H1 (cell line): ENCODE measurements around the gene AGBL4. TPM values are rescaled to one million over a fixed set of nuclear protein-coding genes. Genes with fewer than 3 reads are reported as not detected.

Experiments
- polyA plus RNA-seq, 7 experiments: library from polyadenylated mRNA; depleted of rRNA in 3 of 7; stranded (reverse) in 5 of 7; unstranded in 2 of 7; fragments of >200 nt in 5 of 7; fragments of 200-250 nt in 2 of 7; gene quantifications; 1 replicate in 5 of 7; 2 replicates in 1 of 7; 4 replicates in 1 of 7; pipeline versions ENCODE4 v1.2.1 to v1.2.3, GENCODE V29; 2011 to 2013; ENCODE audit warnings: missing spikeins in 2 of 7, mixed read lengths in 2 of 7
- total RNA-seq: library from RNA; stranded (reverse); fragmentation: NEBNext Ultra II Directional; extraction: Animal tissue kit (Norgen Biotek cat#: 25700); gene quantifications from 2 replicates; pipeline ENCODE4 v1.2.1, GENCODE V29; 2021
- TF ChIP-seq, protein P1 (sequence below): fragments of 300-600 bp; sonication (generic); IDR thresholded peaks from 2 replicates; pipeline ENCODE4 v1.7.1; 2012; ENCODE audit warnings: low read length, moderate library complexity, mild to moderate bottlenecking, inconsistent platforms; ENCODE audit not compliant: insufficient replicate concordance

The AGBL4 gene
- total and polyA plus RNA-seq, 2 of the 8 experiments (the other 6 are each of a cell fraction or from before 2014, with no cell fraction given): 0.41 to 0.45 TPM

DNA sequence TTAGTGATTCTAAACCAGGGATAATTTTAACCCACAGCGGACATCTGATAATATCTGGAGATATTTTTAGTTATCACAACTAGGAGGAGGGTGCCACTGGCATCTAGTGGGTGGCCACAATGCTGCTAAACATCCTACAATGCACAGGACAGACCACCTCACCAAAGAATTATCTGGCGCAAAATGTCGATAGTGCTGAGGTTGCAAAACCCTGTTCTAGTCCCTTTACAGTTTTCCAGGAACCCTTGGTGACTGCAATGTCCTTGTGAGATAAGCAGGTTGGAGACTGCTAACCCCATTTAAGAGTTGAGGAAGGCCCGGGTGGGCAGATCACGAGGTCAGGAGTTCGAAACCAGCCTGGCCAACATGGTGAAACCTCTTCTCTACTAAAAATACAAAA, 1083.9 kb downstream of the AGBL4 start (continued):
- TF ChIP-seq, protein P1, sequence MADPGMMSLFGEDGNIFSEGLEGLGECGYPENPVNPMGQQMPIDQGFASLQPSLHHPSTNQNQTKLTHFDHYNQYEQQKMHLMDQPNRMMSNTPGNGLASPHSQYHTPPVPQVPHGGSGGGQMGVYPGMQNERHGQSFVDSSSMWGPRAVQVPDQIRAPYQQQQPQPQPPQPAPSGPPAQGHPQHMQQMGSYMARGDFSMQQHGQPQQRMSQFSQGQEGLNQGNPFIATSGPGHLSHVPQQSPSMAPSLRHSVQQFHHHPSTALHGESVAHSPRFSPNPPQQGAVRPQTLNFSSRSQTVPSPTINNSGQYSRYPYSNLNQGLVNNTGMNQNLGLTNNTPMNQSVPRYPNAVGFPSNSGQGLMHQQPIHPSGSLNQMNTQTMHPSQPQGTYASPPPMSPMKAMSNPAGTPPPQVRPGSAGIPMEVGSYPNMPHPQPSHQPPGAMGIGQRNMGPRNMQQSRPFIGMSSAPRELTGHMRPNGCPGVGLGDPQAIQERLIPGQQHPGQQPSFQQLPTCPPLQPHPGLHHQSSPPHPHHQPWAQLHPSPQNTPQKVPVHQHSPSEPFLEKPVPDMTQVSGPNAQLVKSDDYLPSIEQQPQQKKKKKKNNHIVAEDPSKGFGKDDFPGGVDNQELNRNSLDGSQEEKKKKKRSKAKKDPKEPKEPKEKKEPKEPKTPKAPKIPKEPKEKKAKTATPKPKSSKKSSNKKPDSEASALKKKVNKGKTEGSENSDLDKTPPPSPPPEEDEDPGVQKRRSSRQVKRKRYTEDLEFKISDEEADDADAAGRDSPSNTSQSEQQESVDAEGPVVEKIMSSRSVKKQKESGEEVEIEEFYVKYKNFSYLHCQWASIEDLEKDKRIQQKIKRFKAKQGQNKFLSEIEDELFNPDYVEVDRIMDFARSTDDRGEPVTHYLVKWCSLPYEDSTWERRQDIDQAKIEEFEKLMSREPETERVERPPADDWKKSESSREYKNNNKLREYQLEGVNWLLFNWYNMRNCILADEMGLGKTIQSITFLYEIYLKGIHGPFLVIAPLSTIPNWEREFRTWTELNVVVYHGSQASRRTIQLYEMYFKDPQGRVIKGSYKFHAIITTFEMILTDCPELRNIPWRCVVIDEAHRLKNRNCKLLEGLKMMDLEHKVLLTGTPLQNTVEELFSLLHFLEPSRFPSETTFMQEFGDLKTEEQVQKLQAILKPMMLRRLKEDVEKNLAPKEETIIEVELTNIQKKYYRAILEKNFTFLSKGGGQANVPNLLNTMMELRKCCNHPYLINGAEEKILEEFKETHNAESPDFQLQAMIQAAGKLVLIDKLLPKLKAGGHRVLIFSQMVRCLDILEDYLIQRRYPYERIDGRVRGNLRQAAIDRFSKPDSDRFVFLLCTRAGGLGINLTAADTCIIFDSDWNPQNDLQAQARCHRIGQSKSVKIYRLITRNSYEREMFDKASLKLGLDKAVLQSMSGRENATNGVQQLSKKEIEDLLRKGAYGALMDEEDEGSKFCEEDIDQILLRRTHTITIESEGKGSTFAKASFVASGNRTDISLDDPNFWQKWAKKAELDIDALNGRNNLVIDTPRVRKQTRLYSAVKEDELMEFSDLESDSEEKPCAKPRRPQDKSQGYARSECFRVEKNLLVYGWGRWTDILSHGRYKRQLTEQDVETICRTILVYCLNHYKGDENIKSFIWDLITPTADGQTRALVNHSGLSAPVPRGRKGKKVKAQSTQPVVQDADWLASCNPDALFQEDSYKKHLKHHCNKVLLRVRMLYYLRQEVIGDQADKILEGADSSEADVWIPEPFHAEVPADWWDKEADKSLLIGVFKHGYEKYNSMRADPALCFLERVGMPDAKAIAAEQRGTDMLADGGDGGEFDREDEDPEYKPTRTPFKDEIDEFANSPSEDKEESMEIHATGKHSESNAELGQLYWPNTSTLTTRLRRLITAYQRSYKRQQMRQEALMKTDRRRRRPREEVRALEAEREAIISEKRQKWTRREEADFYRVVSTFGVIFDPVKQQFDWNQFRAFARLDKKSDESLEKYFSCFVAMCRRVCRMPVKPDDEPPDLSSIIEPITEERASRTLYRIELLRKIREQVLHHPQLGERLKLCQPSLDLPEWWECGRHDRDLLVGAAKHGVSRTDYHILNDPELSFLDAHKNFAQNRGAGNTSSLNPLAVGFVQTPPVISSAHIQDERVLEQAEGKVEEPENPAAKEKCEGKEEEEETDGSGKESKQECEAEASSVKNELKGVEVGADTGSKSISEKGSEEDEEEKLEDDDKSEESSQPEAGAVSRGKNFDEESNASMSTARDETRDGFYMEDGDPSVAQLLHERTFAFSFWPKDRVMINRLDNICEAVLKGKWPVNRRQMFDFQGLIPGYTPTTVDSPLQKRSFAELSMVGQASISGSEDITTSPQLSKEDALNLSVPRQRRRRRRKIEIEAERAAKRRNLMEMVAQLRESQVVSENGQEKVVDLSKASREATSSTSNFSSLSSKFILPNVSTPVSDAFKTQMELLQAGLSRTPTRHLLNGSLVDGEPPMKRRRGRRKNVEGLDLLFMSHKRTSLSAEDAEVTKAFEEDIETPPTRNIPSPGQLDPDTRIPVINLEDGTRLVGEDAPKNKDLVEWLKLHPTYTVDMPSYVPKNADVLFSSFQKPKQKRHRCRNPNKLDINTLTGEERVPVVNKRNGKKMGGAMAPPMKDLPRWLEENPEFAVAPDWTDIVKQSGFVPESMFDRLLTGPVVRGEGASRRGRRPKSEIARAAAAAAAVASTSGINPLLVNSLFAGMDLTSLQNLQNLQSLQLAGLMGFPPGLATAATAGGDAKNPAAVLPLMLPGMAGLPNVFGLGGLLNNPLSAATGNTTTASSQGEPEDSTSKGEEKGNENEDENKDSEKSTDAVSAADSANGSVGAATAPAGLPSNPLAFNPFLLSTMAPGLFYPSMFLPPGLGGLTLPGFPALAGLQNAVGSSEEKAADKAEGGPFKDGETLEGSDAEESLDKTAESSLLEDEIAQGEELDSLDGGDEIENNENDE: no peak
